Measurements from ENCODE around the gene PLCL1.

The PLCL1 gene

DNA sequence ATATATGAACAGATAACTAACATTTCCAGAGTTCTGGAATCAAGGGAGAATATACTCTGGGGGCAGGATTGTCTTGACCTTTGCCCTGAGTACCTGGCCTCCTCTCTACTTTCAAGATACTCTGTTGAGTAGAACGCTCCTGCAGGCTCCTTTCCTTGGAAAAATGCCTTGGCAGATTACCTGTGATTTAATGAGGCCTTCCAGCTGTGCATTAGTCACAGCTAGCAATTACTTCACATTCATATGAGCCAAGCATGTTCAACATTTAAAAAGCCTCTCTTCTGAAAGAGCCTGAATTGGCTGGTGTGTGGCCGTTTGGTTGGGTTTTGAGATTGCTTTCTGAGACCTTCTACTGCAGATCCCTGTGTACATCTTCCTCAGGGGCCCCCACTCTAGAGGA, 142.2 kb downstream of the PLCL1 start:
- TF ChIP-seq EZH2 (IDR thresholded peaks at IDR 0.05; ENCODE audit: borderline replicate concordance, low read length): no peak
- TF ChIP-seq, protein P1, sequence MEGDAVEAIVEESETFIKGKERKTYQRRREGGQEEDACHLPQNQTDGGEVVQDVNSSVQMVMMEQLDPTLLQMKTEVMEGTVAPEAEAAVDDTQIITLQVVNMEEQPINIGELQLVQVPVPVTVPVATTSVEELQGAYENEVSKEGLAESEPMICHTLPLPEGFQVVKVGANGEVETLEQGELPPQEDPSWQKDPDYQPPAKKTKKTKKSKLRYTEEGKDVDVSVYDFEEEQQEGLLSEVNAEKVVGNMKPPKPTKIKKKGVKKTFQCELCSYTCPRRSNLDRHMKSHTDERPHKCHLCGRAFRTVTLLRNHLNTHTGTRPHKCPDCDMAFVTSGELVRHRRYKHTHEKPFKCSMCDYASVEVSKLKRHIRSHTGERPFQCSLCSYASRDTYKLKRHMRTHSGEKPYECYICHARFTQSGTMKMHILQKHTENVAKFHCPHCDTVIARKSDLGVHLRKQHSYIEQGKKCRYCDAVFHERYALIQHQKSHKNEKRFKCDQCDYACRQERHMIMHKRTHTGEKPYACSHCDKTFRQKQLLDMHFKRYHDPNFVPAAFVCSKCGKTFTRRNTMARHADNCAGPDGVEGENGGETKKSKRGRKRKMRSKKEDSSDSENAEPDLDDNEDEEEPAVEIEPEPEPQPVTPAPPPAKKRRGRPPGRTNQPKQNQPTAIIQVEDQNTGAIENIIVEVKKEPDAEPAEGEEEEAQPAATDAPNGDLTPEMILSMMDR (IDR thresholded peaks at IDR 0.05; ENCODE audit: low read length): no peak
- Histone ChIP-seq H3K4me2 (ENCODE audit: low read length) (no peak overlapping the region), H3K36me3 (ENCODE audit: insufficient read depth, low read length) (no peaks in the 10 kb centered on the region), H3K9me3 (ENCODE audit: low read length) (no peaks in the 10 kb centered on the region), H4K20me1 (ENCODE audit: insufficient read depth, low read length) (no peaks in the 10 kb centered on the region), H3K27me3 (ENCODE audit: insufficient read depth, low read length) (no peaks in the 10 kb centered on the region), H3K9ac (ENCODE audit: low read length) (no peak overlapping the region), H3K9me2 (ENCODE audit: low read depth, low read length) (no peaks in the 10 kb centered on the region), H2AFZ (ENCODE audit: low read length) (no peak overlapping the region), H3K79me2 (ENCODE audit: insufficient read depth, low read length) (no peaks in the 10 kb centered on the region), H3K4me3 (ENCODE audit: low read depth, low read length, poor library complexity, severe bottlenecking) (no peak overlapping the region), H3F3A (ENCODE audit: insufficient read depth, low read length) (no peaks in the 10 kb centered on the region), H3K4me1 (ENCODE audit: insufficient read depth, low read length, severe bottlenecking) (no peaks in the 10 kb centered on the region), H3K27ac (ENCODE audit: low read depth, low read length, poor library complexity, severe bottlenecking) (no peak overlapping the region)

DNA sequence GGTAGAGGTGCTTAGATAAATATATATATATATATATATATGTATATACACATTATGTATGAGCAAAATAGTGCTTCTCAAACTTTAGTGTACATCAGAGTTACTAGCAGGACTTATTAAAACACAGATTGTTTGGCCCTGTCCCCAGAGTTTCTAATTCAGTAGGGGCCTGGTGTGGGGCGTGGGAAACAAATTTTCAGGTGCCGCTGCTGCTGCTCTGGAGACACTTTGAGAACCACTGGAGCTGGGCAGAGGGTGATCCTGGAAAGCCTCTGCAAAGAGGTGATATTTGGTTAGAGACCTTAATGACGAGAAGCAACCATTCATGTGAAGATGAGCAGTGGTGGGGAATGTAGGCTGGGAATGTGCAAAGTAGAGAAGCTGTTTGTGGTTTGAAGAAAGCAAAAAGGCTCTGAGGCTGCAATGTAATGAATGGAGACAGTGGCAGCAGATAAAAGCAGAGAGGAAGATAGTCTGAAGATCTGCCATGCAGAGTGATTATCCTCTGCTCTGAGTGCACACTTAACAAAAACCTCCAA, 142.9 kb downstream of the PLCL1 start:
- Histone ChIP-seq H4K20me1 (ENCODE audit: insufficient read depth, low read length) (no peaks in the 10 kb centered on the region), H3F3A (ENCODE audit: insufficient read depth, low read length) (no peaks in the 10 kb centered on the region), H3K9me3 (ENCODE audit: low read length) (no peaks in the 10 kb centered on the region), H3K79me2 (ENCODE audit: insufficient read depth, low read length) (no peaks in the 10 kb centered on the region), H3K27me3 (ENCODE audit: insufficient read depth, low read length) (no peaks in the 10 kb centered on the region), H3K4me3 (ENCODE audit: low read depth, low read length, poor library complexity, severe bottlenecking) (no peak overlapping the region), H3K9me2 (ENCODE audit: low read depth, low read length) (no peaks in the 10 kb centered on the region), H3K36me3 (ENCODE audit: insufficient read depth, low read length) (no peaks in the 10 kb centered on the region), H3K4me1 (ENCODE audit: insufficient read depth, low read length, severe bottlenecking) (no peaks in the 10 kb centered on the region), H3K4me2 (ENCODE audit: low read length) (no peak overlapping the region), H2AFZ (ENCODE audit: low read length) (no peak overlapping the region), H3K9ac (ENCODE audit: low read length) (no peak overlapping the region), H3K27ac (ENCODE audit: low read depth, low read length, poor library complexity, severe bottlenecking) (no peak overlapping the region)
- TF ChIP-seq EZH2 (IDR thresholded peaks at IDR 0.05; ENCODE audit: borderline replicate concordance, low read length): no peak
- TF ChIP-seq, protein P1 (IDR thresholded peaks at IDR 0.05; ENCODE audit: low read length): no peak

DNA sequence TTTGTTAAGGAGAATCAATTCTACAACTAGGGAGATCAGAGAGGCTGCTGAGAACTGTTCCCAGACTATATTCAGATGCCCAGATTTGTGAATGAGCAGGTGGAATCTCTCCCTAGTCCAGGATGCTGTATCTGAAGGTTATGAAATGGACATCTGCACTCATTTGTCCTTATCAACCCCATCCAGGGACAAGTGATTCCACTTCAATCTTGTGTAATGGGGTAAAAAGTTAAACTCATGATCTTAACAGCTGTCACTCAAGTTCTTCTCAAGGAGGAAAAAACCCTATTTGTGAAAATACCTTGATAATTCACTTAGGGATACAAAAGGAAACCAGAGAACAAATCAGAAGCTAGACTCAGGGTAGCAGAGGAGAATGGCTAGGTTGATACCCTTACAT, 144.8 kb downstream of the PLCL1 start:
- H3K9me2 ChIP-seq (ENCODE audit: low read depth, low read length): no peaks in the 10 kb centered on the region
- no peaks in the 10 kb centered on the region for H3F3A ChIP-seq (ENCODE audit: insufficient read depth, low read length)
- no peak for TF ChIP-seq EZH2 (IDR thresholded peaks at IDR 0.05; ENCODE audit: borderline replicate concordance, low read length)
- TF ChIP-seq, protein P1 (IDR thresholded peaks at IDR 0.05; ENCODE audit: low read length): no peak
- no peaks in the 10 kb centered on the region for H3K27me3 ChIP-seq (ENCODE audit: insufficient read depth, low read length)
- no peak overlapping the region for H3K27ac ChIP-seq (ENCODE audit: low read depth, low read length, poor library complexity, severe bottlenecking)
- no peak overlapping the region for H3K9ac ChIP-seq (ENCODE audit: low read length)
- no peaks in the 10 kb centered on the region for H3K36me3 ChIP-seq (ENCODE audit: insufficient read depth, low read length)
- no peaks in the 10 kb centered on the region for H3K79me2 ChIP-seq (ENCODE audit: insufficient read depth, low read length)
- H3K4me1 ChIP-seq (ENCODE audit: insufficient read depth, low read length, severe bottlenecking): no peaks in the 10 kb centered on the region
- no peak overlapping the region for H2AFZ ChIP-seq (ENCODE audit: low read length)
- no peaks in the 10 kb centered on the region for H4K20me1 ChIP-seq (ENCODE audit: insufficient read depth, low read length)
- H3K4me3 ChIP-seq (ENCODE audit: low read depth, low read length, poor library complexity, severe bottlenecking): no peak overlapping the region
- H3K9me3 ChIP-seq (ENCODE audit: low read length): no peaks in the 10 kb centered on the region
- H3K4me2 ChIP-seq (ENCODE audit: low read length): no peak overlapping the region
